CD4-positive, alpha-beta T cell treated with Interleukin-2 at 100 ng/mL for 4 hours (primary cell): Measurements from ENCODE around the gene HECW1.
A peak's percentile ranks its signal among the peaks of the same experiment; 100 is the strongest.
"Not testable (repeated sequence)": the region's sequence is repeated elsewhere in the genome, so short reads cannot be mapped to it uniquely, and the experiment has no call there.

Source experiments
- DNase-seq: peaks from one replicate; pipeline ENCODE4 v3.0.0-alpha.2; 2020; ENCODE audit warnings: low spot score

Gene HECW1

DNA sequence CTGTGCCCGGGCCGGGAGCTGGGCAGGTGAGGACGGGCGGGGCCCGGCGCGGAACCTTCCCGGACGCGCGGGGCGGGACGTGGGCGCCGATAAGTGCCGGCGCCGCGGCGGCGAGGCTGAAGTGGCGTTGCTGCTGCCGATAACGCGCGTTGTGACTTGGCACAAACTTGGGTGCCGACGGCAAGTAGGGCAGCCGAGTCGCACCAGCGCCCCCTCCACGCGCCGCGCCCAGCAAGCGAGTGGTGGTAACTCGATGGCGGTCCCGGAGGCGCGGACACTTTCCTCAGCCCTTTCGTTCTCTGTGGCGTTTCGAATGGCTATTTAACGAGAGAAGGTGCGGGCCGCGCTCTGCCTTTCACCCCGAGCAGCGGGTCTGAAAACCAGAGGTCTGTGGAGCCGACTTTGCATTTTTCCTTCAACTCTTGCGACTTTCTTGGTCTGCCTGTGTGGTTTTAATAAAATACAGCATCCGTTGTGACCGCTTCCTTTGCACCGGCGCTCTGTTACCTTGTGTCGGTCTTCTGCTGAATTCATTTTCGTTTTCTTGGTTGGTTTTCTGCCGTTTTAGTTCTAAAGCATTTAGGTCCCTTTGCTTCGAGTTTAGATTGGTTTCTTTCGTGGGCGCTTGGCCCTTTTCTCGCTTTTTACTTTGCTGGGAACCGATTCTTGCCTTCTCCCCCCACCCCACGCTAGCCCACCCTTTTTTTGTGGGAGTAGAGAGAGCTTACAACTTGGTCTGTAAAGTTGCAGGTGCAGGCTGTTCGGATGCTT, 471.2 kb downstream of the HECW1 start:
- peak; percentile 66 for DNase-seq

DNA sequence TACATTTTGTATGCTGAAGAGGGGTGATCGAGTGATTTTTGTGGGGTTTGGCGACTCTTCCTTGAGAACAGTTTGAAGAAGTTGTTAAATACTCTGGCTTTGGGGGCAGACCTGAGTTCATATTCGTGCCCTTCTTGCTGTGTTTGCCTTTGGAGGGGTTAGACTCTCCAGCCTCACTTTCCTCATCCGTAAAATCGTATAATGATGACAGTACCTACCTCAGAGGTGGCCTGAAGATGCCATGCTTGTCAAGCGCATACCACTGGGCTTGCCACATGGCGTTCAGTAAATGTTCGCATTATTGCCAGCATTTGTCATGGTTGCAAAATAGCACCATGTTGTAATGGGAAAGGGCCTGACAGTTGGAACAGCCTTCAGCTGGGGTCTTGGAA, 471.7 kb downstream of the HECW1 start:
- DNase-seq, result peak; percentile 50

- DNase-seq, result not testable (repeated sequence)
Observed at GRCh38 chr7:43584733-43585132, 472.3 kb downstream of the HECW1 start.

DNA sequence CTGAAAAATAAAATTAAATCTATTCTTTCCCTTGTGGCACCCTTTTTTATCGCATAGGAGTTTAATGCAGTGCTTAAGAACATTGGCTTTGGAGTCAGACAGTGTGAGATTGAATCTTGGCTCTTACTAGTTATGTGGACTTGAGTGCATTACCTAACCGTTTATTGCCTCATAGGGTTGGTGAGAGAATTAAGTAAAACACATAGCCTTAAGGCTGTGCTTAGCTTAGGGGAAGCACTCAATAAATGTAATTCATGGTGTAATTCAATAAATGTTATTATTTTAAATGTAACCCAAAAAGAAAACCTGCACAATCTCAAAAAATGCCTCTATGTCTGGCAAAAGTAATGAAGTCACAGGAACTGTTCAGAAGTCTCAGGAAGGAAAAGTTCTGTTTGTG, 473.1 kb downstream of the HECW1 start:
- DNase-seq, result peak; percentile 37

GRCh38 chr7:43586251-43586900, 473.9 kb downstream of the HECW1 start:
- DNase-seq, result peak; percentile 71

- no peak for DNase-seq
Observed at GRCh38 chr7:43588477-43589132, 476.2 kb downstream of the HECW1 start.

DNA sequence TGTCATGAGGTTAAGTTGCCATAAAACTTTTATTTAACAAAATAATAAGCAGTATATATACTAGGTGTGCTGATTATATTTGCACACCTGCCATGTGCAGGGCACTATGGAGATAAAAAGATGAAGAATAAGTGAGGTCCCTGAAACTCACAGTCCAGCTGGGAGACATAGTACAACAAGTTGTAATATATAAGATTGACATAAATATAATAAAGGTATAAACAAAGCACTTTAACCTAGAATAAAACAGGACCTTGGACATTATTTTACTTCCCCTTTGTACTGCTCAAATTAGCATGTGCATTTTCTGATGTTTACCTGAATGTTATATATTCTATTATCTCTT, 476.7 kb downstream of the HECW1 start:
- DNase-seq, result no peak

- DNase-seq, result no peak
Observed at GRCh38 chr7:43589728-43590127, 477.3 kb downstream of the HECW1 start.

- DNase-seq, result no peak
Observed at GRCh38 chr7:43590862-43591557, 478.6 kb downstream of the HECW1 start.

- DNase-seq, result peak; percentile 38
Observed at GRCh38 chr7:43591558-43592180, 479.2 kb downstream of the HECW1 start.

DNA sequence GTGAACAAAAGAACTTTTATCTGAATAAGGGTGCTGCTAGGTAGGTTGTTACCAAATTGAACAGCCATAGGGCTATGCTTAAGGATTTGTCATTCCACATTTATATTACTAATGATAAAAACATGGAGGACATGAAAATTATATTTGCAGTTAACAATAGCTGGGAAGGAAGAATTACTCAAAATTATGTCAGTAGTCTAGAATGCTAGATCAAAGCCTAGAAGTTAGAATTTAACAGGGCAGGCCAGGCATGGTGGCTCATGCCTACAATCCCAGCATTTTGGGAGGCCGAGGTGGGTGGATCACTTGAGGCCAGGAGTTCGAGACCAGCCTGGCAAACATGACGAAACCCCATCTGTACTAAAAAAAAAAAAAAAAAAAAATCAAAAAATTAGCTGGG, 479.9 kb downstream of the HECW1 start:
- DNase-seq, result no peak

GRCh38 chr7:43593010-43593409, 480.6 kb downstream of the HECW1 start:
- DNase-seq, result no peak

- no peak for DNase-seq
Observed at GRCh38 chr7:43594020-43594419, 481.6 kb downstream of the HECW1 start.

GRCh38 chr7:43596426-43596825, 484.0 kb downstream of the HECW1 start:
- DNase-seq, result not testable (repeated sequence)

DNA sequence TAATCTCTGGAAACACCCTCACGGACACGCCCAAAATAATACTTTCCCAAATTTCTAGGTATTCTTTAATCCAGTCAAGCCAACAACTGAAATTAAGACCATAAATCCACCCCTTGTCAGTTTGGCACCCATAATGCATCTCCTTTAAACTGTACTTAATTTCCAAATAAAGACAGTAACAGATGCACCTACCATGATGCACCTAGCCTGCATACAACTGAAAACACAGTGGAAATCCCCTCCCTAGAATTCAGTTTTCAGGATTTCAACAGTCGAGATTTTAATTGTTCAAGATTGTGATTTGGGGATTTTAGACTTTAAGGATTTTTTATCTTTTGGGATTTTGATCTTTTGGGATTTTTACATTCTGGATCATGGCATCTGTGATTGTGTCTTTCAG, 487.6 kb downstream of the HECW1 start:
- DNase-seq, result no peak

- DNase-seq, result no peak
Observed at GRCh38 chr7:43602256-43602655, 489.8 kb downstream of the HECW1 start.

DNA sequence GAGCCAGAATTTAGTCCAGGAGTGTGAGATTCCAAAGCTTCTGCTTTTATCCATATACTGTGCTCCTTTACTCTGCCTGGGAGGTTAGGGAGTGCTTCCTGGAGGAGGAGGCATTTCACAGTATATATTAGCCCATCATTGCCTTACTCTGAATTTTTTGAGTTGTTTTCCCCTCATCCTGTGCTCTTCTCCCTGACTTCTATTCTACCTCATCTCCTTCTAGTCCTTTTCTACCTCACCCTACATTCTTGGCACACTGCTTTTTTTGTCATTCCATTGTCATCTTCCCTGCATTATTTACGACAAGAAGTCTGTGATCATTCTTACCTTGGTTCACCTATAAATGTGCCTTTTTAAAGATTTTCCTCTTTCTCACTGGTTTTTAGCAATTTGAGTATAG, 491.8 kb downstream of the HECW1 start:
- DNase-seq, result no peak

GRCh38 chr7:43609097-43609496, 496.6 kb downstream of the HECW1 start:
- DNase-seq, result no peak

DNA sequence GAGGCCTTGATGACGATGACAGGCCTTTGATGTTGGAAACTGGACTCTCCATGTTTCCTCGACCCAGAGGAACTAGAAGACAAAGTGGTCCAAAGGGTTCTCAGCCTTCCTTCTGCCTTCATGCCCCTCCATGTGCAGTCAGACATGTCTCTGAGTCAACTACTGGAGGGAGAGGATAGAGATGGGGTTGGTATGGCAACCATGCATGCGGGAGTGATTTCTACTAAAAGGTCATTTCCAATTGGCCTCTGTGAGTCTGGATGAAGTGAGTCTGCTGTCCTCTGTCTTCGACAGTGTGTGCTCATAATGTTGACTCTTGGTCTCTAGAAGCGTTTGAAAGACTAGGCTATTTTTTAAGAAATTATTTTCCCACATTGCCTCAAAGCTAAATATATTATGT, 499.7 kb downstream of the HECW1 start:
- no peak for DNase-seq

DNA sequence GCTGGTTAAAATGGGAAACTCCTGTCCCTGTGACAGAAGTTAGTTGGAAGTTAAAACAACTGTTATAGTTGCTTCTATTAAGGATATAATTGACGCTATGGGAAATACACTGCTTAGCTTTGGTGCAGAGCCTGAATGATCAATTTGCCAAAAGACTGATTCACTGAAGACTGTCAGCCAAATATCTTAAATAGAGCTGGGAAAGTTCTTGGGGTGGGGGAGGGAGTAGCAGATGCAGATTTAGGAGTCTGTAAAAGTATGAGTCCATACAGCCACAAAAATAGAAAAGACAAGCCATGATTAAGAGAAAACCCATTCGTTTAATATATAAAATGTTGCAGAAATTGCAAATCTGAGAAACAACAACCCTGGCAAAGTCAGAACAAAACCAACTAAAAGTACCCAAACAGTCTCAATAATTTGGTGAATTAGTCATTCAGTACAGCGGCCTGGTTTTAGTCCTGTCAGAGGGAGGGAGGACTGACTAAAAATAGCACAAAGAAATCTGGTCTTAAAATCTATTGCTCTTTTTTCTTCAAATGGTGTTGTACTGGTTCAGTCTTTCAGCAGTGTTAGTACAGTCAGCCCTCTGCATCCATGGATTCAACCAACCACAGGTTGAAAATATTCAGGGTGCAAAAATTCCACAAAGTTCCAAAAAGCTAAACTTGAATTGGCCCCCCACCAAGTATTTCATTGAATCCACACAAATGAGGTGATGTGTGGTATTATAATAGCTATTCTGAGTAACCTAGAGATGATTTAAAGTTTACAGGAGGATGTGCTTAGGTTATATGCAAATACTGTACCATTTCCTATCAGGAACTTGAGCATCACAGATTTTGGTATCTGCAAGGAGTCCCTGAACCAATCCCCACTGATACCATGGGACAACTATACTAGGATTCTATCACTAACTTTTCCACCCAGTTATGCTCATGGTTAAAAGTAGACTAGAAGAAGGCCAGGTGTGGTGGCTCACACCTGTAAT, 500.4 kb downstream of the HECW1 start:
- DNase-seq, result peak; percentile 54
